BLaER1 treated with 17β-estradiol and CSF1 and Interleukin-3, amounts not matched to agents 10 nM and 100 nM (cell line): ENCODE measurements around the gene LCP2.

Experiments
- H3K27ac ChIP-seq, 11 experiments: shearing (Covaris generic); formaldehyde crosslinking; 2 replicates each; pipeline ENCODE4 v1.8.1; 2022
- H3K27me3 ChIP-seq, 11 experiments: shearing (Covaris generic); formaldehyde crosslinking; 2 replicates each; pipeline ENCODE4 v1.8.1; 2022
- H3K36me3 ChIP-seq, 11 experiments: shearing (Covaris generic); formaldehyde crosslinking; 2 replicates each; pipeline ENCODE4 v1.8.1; 2022
- H3K4me1 ChIP-seq, 10 experiments: shearing (Covaris generic); formaldehyde crosslinking; 2 replicates each; pipeline ENCODE4 v1.8.1; 2022
- H3K4me2 ChIP-seq, 11 experiments: shearing (Covaris generic); formaldehyde crosslinking; 2 replicates each; pipeline ENCODE4 v1.8.1; 2022
- H3K4me3 ChIP-seq, 10 experiments: shearing (Covaris generic); formaldehyde crosslinking; 2 replicates each; pipeline ENCODE4 v1.8.1; 2022
- H3K9ac ChIP-seq, 11 experiments: shearing (Covaris generic); formaldehyde crosslinking; 2 replicates each; pipeline ENCODE4 v1.8.1; 2022
- H3K9me3 ChIP-seq, 11 experiments: shearing (Covaris generic); formaldehyde crosslinking; replicated peaks in 1 of 11; 2 replicates each; pipeline ENCODE4 v1.8.1; 2022
- H4K20me1 ChIP-seq, 11 experiments: shearing (Covaris generic); formaldehyde crosslinking; 2 replicates each; pipeline ENCODE4 v1.8.1; 2022
- Cebpa-rat ChIP-seq, 11 experiments: shearing (Covaris generic); IDR thresholded peaks; 2 replicates each; pipeline ENCODE4 v1.8.1; 2022

Gene LCP2

DNA sequence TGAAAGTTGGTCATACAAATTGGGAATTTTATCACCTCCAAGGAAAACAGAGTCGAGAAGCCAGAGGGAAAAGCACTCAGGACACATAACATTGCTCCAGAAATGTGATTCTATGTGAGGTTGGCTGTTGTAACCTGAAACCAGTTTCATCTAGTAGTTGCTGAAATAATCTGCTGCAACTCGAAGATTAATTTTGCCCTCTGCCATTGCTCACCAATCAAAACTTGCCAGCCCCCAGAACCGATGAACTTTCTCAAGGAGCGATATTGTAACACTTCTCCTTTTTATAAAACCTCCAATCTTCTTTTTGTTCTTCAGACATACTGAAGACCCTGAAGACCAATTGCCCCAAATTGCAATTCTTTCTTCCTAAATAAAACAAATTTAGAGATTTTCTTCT lies 33.7 kb downstream of the LCP2 start:
- no peak for TF ChIP-seq Cebpa-rat (IDR thresholded peaks at IDR 0.05)
- H3K27ac ChIP-seq: no peak overlapping the region
- no peaks in the 10 kb centered on the region for H3K27me3 ChIP-seq
- H4K20me1 ChIP-seq: peaks cover 0 to 92% (median 64%) of the 10 kb centered on the region in 11 experiments; a peak in 17 of 22 replicates
- no peak overlapping the region for H3K4me3 ChIP-seq
- no peaks in the 10 kb centered on the region for H3K9me3 ChIP-seq
- H3K36me3 ChIP-seq: peaks cover 89 to 100% (median 98%) of the 10 kb centered on the region in 11 experiments
- H3K9ac ChIP-seq: no peak overlapping the region
- no peak overlapping the region for H3K4me2 ChIP-seq
- peaks cover 20 to 27% (median 22%) of the 10 kb centered on the region in 10 experiments for H3K4me1 ChIP-seq

DNA sequence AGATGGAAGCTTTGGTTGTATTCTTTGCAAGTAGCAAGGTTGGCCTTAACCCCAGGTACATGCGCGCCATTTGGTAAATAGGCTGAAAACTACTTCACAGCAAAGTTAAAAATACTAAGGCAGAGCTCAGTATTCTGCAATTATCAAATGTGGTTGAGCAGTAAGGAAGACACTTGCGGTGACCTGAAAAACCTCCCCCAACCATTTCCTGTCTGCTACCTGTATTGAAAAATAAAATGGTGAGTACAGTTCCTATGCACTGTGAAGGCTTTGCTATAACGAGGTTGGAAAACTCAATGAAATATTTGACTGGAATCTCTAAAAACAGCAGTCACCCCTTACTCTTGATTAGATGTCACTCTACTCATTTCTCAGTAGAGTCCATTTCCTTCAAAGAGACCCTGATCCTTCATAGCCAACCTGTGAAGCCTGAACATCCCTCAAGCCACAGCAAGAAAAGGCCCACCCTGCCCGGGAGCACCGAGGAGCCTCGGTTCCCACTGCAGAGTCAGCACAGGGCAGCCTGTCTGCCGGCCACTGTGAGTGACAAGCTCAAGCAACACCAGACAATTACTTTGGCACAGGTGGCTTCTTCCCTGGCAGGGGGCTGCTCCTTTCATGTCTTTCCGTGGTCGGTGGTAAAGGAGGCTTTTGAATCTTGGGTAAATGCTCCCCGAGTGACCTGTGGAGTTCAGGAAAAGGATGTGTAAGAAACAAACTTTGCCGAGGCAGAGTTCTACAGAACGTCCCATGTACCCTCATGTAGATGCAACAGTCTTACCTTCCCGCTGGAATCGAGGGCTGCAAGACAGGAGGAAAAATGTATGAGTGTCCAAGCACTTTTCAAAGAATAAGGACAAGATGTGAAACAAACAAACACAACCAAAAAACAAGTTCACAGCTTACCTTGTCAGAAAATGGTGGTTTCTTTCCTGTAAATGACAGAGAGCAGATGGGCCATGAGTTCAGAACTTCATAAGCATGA lies 35.2 kb downstream of the LCP2 start:
- H3K27ac ChIP-seq: no peak overlapping the region
- no peaks in the 10 kb centered on the region for H3K27me3 ChIP-seq
- no peak for TF ChIP-seq Cebpa-rat (IDR thresholded peaks at IDR 0.05)
- no peak overlapping the region for H3K9ac ChIP-seq
- no peak overlapping the region for H3K4me3 ChIP-seq
- H3K36me3 ChIP-seq: peaks cover 99 to 100% (median 100%) of the 10 kb centered on the region in 11 experiments
- no peaks in the 10 kb centered on the region for H3K9me3 ChIP-seq
- H3K4me1 ChIP-seq: peaks cover 5 to 12% (median 6%) of the 10 kb centered on the region in 10 experiments
- no peak overlapping the region for H3K4me2 ChIP-seq
- H4K20me1 ChIP-seq: peaks cover 0 to 94% (median 63%) of the 10 kb centered on the region in 11 experiments; a peak in 17 of 22 replicates

DNA sequence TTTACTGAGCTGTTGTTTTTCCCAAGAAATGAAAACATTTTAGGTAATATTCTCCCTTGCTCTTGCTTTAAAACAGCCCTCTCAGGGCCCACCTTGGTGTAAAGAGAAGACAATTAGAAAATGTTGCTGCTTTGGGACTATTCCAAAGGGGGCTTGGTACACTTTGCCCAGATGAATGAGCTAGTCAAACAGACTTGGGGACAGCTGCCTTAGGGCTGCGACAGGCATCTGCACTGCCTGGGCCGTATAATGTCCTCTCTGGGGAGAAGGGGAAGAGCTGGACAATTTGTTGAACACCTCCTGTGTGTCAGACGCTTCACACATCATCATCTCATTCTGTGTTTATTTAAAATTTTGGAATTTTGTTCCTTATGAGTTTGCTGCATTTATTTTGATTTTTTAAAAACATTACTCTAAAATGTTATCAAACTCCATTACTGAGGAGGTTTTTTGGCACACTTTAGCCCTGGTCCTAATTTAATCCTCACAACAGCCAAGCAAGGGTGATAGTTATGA lies 36.0 kb downstream of the LCP2 start:
- no peak for TF ChIP-seq Cebpa-rat (IDR thresholded peaks at IDR 0.05)
- Histone ChIP-seq H3K36me3 (peaks cover 99 to 100% (median 100%) of the 10 kb centered on the region in 11 experiments), H3K9ac (no peak overlapping the region), H3K9me3 (no peaks in the 10 kb centered on the region), H4K20me1 (peaks cover 0 to 94% (median 63%) of the 10 kb centered on the region in 11 experiments; a peak in 18 of 22 replicates), H3K4me1 (peaks cover 0 to 4% (median 0%) of the 10 kb centered on the region in 10 experiments; a peak in 6 of 20 replicates), H3K27me3 (no peaks in the 10 kb centered on the region), H3K27ac (no peak overlapping the region), H3K4me3 (no peak overlapping the region), H3K4me2 (no peak overlapping the region)

DNA sequence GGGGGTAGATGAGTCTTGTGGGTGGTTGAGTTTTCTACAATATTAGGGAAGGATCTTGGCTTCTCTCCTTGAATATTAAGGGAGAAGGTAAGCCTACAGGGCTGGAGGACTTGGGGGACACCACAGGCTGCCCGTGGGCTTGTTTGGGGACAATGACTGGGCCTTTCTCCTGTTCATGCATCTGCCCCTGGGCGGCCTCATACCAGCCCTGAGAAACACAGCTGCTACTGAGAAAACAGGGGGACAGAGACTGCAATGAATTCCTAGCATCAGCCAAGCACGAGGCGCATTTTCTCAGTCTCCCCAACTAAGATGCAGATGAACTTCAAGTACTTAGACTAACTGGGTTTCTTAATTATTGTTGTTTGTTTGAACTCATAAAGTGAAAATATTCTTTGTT lies 40.2 kb downstream of the LCP2 start:
- peaks cover 0 to 94% (median 59%) of the 10 kb centered on the region in 11 experiments; a peak in 18 of 22 replicates for H4K20me1 ChIP-seq
- no peaks in the 10 kb centered on the region for H3K27me3 ChIP-seq
- peak overlapping the region in 1 of 11 experiments; percentile 9; a peak in 1 of 22 replicates for H3K9ac ChIP-seq
- no peaks in the 10 kb centered on the region for H3K9me3 ChIP-seq
- H3K4me1 ChIP-seq: no peaks in the 10 kb centered on the region
- no peak overlapping the region for H3K27ac ChIP-seq
- no peak overlapping the region for H3K4me2 ChIP-seq
- no peak overlapping the region for H3K4me3 ChIP-seq
- no peak for TF ChIP-seq Cebpa-rat (IDR thresholded peaks at IDR 0.05)
- H3K36me3 ChIP-seq: peaks cover 100% of the 10 kb centered on the region in 11 experiments

DNA sequence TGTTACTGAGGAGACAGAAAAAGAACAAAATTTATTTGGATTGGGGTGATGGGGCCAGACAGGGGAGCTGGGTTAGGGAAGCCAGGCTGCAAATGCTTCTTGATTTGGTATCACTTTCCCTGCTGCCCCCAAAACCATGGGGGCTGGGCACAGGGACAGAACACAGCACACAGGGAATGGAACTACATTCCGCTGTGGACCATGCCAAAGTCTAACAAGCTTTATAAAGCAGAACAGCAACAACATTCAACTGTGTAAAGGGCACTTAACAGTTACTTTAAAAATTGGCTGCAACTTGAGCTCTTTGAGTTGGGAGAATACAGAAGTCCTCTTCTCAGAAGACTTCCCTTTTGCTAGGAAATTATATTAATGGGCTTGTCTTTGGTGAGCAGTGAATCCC lies 41.0 kb downstream of the LCP2 start:
- Histone ChIP-seq H3K4me3 (no peak overlapping the region), H3K27ac (no peak overlapping the region), H4K20me1 (peaks cover 0 to 94% (median 59%) of the 10 kb centered on the region in 11 experiments; a peak in 18 of 22 replicates), H3K36me3 (peaks cover 100% of the 10 kb centered on the region in 11 experiments), H3K4me2 (no peak overlapping the region), H3K4me1 (no peaks in the 10 kb centered on the region), H3K9ac (no peak overlapping the region), H3K9me3 (no peaks in the 10 kb centered on the region), H3K27me3 (no peaks in the 10 kb centered on the region)
- no peak for TF ChIP-seq Cebpa-rat (IDR thresholded peaks at IDR 0.05)

DNA sequence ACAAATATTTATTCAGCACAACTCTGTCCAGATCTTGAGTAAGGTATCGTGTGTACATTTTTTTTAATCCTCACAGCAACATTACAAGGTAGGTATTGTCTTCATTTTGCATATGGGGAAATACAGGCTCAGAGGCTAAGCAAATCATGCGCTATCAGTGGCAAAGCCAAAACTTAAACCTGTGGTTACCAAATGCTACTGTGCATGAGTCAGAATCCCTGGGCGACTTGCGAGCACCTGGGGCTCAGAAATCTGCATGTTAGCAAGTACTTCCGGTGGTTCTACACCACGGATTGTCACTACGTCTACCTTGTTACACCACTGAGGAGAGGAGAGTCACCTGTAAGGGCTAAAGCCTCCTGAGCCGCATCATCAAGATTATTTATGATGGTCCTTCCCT lies 43.5 kb downstream of the LCP2 start:
- peaks cover 100% of the 10 kb centered on the region in 11 experiments for H3K36me3 ChIP-seq
- peaks cover 0 to 78% (median 41%) of the 10 kb centered on the region in 11 experiments; a peak in 16 of 22 replicates for H4K20me1 ChIP-seq
- H3K27ac ChIP-seq: no peak overlapping the region
- no peak overlapping the region for H3K4me2 ChIP-seq
- H3K4me3 ChIP-seq: no peak overlapping the region
- no peaks in the 10 kb centered on the region for H3K4me1 ChIP-seq
- no peak overlapping the region for H3K9ac ChIP-seq
- no peaks in the 10 kb centered on the region for H3K27me3 ChIP-seq
- TF ChIP-seq Cebpa-rat (IDR thresholded peaks at IDR 0.05): no peak
- peaks cover 0 to 10% (median 0%) of the 10 kb centered on the region in 11 experiments; a peak in 4 of 22 replicates for H3K9me3 ChIP-seq

DNA sequence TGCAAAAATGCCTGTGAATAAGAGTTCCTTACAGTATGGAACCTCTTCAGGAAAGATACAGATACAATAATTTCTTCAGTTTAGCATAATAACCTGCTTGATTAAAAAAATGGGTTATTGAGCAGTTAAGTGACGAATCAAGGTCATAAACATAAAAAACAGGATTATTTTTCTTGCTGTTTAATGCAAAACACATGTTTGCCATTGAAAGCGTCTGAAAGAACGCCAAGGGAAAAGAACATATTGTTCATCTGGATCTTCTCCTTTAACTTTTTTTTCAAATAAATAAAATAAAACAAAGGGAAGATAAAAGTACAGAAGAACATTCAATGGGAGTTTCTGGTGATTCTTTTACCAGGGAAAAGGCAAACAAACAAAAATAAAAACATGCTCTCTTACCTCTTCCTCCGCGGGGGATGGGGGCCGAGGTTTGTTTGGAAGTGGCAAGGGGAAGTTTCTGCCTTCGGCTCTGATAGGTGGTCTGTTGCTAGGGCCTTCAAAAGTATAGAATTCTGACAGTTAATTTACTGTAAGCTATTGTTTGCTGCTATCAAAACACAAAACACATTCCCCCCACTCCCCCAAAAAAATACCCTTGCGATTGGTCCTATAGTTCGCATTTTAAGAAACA lies 44.7 kb downstream of the LCP2 start:
- H3K36me3 ChIP-seq: peaks cover 100% of the 10 kb centered on the region in 11 experiments
- no peaks in the 10 kb centered on the region for H3K27me3 ChIP-seq
- H4K20me1 ChIP-seq: peaks cover 0 to 66% (median 39%) of the 10 kb centered on the region in 11 experiments; a peak in 14 of 22 replicates
- no peaks in the 10 kb centered on the region for H3K4me1 ChIP-seq
- H3K4me2 ChIP-seq: no peak overlapping the region
- H3K9ac ChIP-seq: no peak overlapping the region
- no peak overlapping the region for H3K27ac ChIP-seq
- no peak overlapping the region for H3K4me3 ChIP-seq
- peaks cover 0 to 20% (median 6%) of the 10 kb centered on the region in 11 experiments; a peak in 16 of 22 replicates for H3K9me3 ChIP-seq
- TF ChIP-seq Cebpa-rat (IDR thresholded peaks at IDR 0.05): no peak

DNA sequence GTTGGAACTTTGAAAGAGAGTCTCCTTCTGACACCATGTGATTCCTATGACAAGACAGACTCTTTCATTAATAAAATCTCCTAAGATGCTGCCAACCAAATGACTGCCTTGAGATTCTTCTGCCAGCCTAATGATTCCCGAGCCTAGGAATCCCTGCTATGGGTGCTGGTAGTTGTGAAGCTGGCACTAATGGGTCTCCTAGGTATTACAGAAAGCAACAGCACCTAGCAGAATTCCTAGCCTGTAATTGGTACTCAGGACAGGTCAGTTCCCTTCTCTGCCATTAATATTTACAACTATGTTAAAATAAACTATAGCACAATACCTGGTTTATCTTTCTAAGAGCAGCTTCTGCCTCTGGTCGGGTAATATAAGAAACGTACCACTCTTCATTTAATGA lies 45.5 kb downstream of the LCP2 start:
- no peak for TF ChIP-seq Cebpa-rat (IDR thresholded peaks at IDR 0.05)
- Histone ChIP-seq H3K27ac (no peak overlapping the region), H3K9ac (no peak overlapping the region), H3K4me2 (no peak overlapping the region), H4K20me1 (peaks cover 0 to 59% (median 32%) of the 10 kb centered on the region in 11 experiments; a peak in 14 of 22 replicates), H3K4me1 (no peaks in the 10 kb centered on the region), H3K36me3 (peaks cover 100% of the 10 kb centered on the region in 11 experiments), H3K27me3 (no peaks in the 10 kb centered on the region), H3K4me3 (no peak overlapping the region), H3K9me3 (peaks cover 0 to 27% (median 14%) of the 10 kb centered on the region in 11 experiments; a peak in 20 of 22 replicates)

DNA sequence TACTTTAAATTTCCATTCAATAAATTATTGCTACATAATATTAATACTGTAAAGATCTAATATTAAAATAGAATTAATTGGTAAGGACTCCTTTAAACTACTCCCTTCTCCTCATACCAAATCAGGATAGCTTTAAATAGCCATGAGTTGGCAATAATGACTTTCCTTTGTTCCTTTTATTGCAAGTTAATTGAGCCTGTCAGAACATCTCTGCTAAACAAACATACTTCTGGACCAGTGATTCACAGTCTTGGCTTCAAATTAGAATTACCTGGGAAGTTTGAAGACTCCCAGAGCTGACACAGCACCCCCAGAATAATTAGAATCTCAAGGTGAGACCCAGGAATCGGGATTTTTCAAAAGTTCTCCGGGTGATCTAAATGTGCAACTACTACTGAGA lies 46.1 kb downstream of the LCP2 start:
- no peak overlapping the region for H3K4me3 ChIP-seq
- no peak for TF ChIP-seq Cebpa-rat (IDR thresholded peaks at IDR 0.05)
- H3K4me2 ChIP-seq: no peak overlapping the region
- no peaks in the 10 kb centered on the region for H3K4me1 ChIP-seq
- no peak overlapping the region for H3K9ac ChIP-seq
- peaks cover 0 to 53% (median 25%) of the 10 kb centered on the region in 11 experiments; a peak in 14 of 22 replicates for H4K20me1 ChIP-seq
- H3K36me3 ChIP-seq: peaks cover 100% of the 10 kb centered on the region in 11 experiments
- no peak overlapping the region for H3K27ac ChIP-seq
- no peaks in the 10 kb centered on the region for H3K27me3 ChIP-seq
- peaks cover 6 to 33% (median 20%) of the 10 kb centered on the region in 11 experiments for H3K9me3 ChIP-seq
